Measurements from ENCODE around the gene PPM1M.

The PPM1M gene

DNA sequence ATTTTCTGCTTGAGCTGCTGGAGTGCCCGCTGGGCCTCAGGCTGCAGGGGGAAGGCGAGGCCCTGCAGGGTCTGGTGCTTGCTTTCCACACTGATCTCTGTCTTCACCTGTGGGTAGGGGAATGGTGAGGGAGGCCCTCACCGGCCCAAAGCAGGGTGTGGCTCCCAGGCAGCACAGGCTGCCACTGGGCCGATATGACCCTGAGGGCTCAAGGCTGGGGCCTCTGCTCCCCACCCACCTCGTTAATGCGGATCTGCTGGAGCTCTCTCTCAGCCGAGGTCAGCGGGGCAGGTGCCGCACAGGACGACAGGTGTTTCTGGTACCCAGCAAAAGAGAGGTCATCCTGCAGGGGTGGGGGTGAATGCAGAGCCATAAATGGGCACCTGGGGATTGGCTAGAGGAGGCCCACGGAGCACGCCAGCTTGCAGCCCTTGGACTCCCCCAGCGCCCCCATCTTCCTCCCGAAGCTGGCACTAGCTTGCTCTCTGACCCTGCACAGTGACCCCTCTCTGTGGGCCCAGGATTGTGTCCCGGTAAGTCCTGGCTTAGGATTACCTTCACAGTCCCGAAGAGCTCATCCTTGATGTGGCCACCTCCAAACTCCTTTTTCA, 14.6 kb upstream of the PPM1M start:
- DNase-seq (ENCODE audit: low spot score): no peak

DNA sequence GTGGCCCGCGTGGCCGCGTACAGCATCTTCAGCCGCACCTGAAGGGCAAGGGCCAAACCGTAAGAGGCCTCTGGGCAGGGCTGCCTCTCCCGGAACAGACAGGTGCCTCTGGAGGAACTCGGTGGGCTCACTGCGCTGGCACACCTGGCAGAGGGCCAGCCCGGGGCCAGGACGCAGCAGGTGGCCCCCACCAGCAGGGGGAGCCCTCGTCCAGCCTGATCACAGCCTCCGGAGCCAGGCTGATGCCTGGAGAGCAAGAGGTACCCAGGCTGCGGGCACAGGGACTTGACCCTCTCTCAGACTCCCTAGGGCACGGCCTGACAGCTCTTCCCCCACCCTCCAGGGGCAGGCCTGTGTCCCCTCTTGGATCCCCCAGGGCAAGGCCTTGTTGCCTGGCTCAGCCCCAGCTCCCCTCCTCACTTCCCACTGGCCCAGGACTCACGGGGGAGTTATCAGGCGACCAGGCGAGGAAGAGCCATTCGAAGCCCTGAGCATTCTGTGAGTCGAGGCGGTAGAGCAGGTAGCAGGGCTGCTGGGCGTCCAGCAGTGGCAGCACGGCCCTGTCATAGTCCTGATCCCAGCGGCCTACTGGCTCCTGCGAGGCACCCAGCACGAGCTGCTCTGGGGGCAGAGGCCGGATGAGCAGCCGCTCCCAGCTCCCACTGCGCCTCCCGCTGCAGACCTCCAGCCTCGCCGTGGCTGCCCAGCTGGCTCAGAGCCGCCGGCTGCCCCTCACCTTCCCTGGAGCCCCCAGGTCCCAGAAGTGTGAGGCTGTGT, 13.9 kb upstream of the PPM1M start:
- DNase-seq (ENCODE audit: low spot score): no peak

DNA sequence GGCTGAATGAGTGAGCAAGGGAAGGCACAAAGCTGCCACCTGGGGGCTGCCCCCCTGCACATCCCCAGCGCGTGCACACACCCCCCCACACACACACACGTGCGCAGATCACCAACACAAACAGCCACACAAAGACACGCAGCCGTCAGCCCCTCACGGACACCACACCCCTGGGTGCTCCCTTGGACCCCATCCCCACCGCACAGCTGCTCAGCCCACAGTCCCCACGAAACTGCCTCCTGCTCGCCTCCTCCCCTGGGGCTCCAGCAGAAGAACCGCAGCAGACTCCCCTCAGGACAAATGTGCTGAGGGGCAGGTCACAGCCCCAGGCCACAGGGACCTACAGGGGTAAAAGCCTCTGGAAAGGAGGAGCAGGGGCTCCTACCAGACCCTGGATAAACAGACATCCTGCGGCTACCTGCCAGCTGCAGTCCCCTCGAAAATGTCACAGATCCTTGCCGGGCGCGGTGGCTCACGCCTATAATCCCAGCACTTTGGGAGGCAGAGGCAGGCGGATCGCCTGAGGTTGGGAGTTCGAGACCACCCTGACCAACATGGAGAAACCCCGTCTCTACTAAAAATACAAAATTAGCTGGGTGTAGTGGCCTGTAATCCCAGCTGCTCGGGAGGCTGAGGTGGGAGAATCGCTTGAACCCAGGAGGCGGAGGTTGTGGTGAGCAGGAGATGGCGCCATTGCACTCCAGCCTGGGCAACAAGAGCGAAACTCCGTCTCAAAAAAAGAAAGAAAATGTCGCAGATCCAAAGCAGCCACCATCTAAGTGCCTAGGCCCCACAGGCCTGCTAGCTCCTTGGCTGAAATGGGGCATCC, 13.1 kb upstream of the PPM1M start:
- DNase-seq (ENCODE audit: low spot score): no peak

DNA sequence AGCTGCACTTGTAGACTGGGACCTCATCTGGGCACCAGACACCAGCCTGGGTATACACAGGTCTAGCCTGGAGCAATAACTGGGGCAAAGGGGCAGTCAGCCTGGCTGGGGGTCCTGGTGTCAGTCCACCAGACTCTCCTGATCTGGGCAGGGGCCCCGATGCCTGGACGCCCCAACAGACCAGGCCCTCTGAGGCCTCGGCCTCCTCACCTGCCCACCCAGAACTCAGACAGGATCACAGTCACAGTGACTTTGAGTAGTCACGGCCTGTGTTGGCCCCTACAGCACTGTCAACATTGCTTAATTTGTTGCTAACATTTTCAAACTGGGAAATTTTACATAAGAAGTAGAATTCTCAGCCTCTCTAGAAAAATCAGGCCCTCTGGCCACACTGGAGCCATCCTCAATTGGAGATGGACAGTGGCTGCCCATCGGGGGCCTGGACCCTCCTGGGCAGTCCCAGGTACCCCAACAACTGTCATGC, 12.4 kb upstream of the PPM1M start:
- no peak for DNase-seq (ENCODE audit: low spot score)

DNA sequence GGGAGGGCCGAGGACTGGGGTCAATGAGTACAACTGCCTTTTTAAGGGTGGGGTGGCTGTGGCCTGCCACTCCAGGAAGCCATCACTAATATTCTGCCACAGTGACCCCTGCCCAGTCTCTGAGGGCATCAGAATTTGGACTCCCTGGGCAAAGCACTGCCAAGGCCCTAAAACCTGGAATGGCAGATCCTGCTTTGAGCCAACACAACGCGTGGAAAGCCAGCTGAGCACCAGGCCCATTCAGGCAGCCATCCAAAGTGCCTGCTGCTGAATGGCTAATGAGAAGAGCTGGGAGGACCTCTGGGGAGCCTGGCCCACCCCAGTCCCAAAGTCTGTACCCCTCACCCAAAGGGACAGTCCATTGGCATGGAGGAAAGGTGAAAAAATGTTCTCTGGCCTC, 11.6 kb upstream of the PPM1M start:
- DNase-seq (ENCODE audit: low spot score): peak; percentile 64

DNA sequence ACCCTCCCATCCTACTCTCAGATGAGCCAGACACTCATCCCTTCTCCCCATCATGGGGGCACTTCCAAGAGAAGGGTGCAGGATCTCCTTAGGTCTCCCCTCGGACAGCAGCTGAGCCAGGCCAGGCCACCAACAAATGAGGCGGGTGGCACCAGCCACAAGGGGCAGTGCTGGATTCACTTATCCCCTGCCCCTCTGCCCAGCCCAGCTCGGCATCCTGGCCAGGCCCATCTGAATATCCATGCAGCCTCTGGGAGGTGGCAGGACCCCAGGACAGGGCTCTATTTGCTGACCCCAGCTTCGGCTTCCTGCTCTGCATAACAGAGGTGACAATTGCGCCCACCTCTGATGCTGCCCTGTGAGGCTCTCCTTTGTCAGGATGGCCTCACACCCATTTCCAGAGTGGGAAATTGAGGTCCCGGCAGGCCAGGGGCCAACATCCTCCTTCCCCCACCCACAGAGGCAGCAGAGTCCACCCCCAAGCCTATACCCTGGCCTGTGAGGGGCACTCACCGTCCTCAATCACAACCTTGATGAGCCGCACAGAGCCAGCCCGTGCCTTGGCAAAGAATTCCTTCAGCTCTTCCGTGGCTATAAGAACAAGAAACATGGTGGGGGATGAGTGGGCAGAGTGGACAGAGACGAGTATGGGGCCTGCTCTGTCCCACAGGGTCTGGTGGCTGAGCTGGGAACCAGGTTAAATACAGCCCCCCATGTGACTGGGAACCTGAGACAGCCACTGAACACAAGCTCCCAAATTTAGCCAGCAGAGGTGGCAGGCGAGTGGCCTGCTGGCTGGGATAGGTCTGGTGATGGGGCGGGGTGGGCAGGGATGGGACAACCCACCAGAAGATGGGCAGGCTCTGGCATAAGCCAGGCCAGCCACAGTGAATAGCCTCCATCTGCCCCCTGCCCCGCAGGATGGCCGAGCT, 10.8 kb upstream of the PPM1M start:
- no peak for DNase-seq (ENCODE audit: low spot score)

DNA sequence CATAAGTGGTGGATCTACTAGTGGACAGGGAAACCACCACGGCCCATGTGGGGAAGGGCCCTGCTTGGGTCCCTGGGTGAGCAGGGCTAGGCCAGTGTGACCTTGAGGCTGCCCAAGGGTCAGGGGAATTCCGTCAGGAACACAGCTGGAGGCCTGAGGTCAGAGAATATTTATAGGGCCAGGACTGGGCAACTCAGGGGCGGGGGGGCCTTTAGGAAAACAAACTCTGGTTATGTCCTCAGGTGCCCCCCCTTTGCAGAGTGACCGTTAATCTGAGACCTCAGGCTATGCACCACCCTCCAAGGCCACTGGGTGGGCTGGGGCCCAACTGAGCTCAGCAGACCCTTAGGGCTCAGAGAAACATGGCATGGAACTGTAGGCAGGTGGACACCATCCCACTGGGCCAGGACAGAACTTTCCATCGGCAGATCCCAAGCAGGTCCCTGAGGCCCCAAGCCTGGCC, 9.1 kb upstream of the PPM1M start:
- no peak for DNase-seq (ENCODE audit: low spot score)

DNA sequence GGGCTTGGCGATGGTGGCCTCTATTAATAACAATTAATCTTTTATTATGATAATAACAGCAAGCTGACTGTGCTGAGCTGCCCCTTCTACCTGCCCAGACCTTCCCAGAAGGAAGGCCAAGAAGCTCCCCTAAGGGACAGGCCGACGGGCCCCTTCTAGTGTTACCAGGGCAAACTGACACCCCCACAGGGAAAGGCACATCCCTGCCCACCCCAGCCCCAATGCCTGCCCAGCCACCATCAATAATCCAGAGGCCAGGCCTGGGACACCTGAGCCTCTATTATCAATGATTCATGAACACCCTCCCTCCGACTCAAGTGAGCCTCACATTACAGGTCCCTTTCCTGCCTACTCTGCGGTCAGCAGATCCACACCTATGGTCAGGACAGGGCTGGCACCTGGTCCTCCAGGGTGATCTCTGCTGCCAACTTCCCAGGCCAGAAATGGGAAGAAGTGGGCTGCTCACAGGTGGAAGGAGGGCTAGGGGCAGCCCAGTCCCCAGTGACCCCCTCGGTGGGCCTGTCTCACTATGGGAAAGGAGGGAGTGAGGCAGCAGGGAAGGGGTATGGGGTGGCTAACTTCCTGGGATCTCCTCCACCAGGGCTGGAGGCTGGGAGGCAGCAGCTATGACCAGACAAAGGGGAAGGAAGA, 8.4 kb upstream of the PPM1M start:
- no peak for DNase-seq (ENCODE audit: low spot score)

DNA sequence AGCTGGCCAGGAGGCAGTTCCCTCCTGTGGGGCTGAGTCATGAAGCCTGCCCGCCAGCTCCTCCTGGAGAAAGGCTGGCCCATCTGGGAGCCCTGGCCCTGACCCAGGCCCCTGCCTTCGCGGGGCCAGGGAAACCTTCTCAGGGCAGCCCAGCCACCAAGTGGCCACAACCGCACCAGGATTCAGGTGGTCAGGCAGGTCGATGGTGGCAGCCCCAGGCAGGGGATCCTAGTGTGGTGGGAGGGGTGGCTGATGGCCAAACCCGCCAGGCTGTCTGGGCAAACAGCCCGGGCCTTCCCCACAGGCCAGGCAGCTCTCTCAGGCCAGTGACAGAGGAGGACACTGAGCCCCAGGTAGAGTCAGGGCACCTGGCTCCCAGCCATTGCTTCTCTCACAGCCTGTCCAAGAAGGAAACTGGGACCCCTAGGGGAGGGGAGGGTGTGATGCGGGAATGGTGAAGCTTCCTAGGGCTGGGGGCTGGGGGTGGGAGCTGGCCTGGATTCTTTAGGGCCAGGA, 7.8 kb upstream of the PPM1M start:
- peak; percentile 92 for DNase-seq (ENCODE audit: low spot score)

DNA sequence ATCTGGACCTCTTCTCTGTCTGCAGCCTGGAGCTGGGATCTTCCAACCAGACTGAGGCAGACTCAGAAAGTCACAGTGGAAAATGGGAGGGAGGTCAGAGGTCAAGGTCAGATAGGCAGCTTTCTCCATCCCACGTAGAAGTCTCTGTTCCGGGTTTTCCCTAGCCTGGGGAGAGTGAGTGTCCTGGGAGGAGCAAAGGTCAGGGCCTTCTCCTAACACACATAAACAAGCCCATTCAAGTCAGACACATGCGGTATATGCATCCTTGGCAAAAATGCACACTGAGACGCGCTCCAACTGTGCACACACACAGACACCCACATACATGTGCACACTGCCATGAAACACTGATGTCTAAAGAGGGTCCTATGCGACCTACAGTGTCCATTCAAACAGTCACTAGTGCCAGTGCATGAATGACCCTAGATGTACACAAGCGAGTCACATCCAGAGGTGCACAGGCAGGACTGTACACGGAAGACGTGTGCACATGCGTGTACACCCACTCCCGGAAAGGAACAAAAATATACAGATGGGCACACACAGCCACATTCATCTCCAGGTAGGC, 7.3 kb upstream of the PPM1M start:
- no peak for DNase-seq (ENCODE audit: low spot score)

DNA sequence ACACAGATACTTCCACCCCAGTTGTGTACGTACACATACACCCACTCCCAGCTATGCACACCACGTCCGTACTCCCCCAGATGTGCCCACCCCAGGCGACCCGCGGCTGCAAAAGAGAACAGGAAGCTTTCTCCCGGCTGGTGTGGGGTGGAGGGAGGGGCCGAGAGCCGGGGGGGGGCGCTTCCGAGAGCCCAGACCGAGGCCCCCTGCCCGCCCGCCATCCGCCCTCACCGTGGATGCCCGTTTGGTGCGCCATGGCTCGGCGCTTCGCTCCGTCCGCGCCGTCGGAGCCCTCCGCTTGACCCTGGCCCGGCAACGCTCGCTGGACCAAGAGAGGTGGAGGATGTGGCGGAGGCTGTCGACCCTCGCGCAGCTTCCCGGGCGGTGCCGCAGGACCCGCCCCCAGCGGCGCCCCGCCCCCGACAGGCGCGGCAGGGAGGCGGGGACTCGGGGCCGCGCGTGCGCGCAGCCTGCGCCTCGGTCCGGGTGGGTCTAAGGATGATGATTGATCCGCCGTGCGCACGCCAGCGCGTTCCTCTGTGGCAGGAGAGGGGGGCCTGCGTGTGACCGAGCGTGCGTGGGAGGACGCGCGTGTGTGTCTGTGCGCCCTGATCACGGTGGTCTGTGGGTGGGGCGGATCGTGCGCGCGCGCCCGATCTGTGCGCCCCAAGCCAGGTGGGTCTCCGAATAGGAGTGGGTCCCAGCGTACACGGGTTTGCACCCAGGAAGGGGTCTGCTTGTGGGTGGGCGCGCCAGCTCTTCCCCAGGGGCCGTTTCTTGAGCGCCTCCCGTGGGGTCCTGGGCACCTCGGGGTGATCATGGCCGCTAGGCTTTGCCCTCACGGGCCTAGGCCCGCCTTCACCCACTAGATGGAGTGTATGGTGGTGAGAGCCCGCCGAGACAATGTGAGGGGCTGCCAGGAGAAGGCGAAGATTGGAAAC, 6.5 kb upstream of the PPM1M start, which contains the start of gene TWF2:
TSS of gene TWF2 (minus strand) at position 398 of the 941 bp plus-strand sequence. CDS start at position 256, 142 bp downstream.
- peak; percentile 71 for DNase-seq (ENCODE audit: low spot score)

DNA sequence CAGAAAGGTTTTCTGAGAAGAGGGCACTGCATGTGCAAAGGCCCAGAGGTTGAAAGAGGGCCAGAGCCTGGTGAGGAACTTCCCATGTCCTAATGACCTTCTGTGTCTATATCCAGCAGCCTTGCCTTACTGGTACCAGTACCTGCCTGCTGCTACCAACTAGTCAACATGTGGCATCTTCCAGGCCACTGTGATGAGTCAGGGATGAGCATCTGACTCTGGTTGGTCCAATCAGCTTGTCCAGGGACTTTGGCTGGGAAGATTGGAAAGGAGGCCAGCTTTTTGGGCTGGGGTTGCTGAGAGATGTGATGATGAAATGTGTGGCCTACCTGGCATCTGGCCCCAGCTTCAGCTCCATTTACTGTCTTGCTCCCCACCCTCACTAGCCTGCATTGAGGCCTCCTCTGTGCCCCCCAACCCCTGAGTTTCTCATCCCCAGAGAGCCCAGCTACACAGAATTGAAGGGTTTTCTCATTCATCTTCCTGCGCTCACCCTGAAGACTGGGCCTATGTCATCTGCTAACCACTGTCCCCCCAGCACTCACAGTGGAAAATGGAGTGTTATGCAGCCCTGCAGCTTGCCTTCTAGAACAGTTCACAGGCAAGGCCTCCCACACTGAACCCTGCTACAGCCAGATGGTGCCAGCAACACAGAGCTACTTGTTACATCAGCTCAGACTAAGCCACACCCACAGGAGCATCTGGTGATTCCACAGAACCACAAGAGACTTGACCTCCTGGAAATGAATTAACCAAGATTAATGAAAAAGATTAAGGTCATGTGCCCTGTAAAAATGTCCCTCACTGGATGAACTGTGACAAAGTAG, 5.3 kb upstream of the PPM1M start:
- DNase-seq (ENCODE audit: low spot score): peak; percentile 67

DNA sequence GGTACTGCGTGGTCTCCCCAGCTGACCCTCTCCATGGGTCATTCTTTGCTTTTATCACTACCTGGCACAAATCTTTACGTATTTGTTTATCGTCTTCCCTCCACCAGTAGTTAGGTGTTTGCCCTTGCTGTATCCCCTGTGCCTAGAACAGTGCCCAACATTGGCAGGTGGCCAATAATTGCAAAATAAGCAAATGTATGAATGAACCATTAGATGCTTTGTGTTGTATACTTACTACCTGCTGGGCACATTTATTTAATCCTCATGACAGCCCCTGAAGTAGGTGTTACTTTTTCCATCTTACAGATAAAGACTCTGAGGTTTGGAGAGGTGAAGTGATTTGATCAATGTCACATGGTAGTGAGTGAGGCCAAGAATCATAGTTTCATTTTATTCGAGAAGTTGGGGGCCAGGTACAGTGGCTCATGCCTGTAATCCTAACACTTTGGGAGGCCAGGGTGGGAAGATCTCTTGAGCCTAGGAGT, 4.6 kb upstream of the PPM1M start:
- DNase-seq (ENCODE audit: low spot score): no peak

DNA sequence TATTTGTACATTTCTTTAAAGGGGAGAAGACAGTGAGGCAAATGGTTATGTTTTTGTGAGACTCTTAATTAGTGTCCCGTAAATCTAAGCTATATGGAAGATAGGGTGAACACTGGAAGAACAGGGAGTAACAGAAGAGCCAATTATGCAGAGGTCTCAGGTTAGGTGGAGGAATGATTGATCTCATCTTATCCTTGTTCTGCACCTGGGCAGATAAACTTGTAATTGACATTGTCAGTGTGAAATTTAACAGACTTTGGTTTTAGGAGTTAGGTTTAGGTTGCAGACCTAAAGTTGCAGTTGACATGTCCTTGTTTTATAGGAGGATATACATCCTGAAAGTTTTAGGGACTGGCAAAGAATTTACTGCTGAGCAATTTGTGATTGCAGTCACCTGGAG, 3.5 kb upstream of the PPM1M start:
- DNase-seq (ENCODE audit: low spot score): no peak

DNA sequence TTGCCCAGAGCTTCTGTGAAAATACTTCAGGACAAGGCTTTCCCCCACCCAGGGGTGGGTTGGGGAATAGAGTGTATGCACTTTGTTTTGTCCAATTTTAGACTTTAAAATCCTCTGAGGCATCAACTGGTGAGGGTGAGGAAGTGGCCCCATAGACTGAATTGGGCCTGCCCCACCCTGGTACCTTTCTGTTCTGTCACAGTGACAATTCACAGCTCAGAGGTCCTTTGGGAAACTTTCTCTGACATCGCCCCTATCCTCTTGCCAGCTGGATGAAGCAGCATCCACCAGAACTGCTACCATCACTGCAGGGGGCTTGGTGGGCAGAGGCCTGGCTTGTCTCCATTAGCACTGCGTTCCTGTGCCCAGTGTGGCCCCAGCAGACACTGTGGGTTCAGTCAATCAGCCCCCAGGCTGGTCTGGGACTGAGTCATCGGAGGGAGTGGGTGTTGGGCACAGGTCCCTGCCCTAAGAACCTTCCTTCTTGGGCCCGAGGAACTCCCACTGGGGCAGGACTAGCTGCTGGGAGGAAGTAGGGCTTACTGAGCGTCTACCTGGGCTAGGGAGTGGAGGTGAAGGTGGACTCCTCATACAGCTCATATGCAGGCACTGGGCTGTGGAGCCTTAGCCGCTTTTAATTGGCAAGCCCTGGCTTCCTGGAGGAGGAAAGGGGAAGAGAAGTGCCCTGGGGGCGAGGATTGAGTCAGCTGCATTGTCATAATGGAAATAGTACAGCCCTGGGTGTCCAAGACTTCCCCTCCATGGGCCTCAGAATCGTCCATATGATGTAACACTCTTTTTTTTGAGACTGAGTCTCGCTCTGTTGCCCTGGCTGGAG, 1.5 kb upstream of the PPM1M start:
- DNase-seq (ENCODE audit: low spot score): no peak

DNA sequence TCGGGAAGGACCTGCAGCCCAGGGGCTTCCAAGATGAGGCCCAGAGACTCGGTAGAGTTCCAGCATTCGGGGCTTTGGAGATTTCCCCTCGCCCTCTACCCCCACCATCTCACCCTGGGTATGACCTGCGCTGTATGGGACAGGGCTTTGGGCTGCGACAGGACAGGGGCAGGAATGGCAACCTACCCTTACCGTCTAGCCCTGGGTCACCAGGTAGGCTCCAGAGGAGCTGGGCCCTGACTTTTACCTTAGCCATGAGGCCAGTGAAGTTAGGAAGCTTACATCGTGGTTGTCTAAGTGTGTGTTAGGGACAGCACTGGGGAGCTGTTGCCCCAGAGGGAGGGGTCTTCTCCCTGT, 683 bp downstream of the PPM1M start:
- DNase-seq (ENCODE audit: low spot score): no peak

DNA sequence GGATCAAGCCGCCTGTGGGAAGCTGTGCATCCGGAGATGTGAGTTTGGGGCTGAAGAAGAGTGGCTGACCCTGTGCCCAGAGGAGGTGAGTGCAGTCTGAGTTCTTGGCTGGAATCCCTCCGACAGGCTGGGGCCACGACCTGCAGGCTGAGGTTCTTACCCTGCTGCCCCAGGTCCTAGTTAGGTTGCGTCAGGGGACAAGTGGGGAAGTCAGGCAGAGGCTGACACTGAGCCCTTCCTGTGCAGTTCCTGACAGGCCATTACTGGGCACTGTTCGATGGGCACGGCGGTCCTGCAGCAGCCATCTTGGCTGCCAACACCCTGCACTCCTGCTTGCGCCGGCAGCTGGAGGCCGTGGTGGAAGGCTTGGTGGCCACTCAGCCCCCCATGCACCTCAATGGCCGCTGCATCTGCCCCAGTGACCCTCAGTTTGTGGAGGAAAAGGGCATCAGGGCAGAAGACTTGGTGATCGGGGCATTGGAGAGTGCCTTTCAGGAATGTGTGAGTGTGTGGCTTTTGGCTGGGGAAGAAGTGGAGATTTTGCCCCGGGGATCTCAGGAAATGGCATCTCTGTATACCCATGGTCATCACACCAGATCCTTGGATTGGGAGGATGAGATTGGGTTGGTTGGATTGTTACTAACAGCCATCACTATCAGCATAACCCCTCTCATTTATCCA, 1.3 kb downstream of the PPM1M start:
- no peak for DNase-seq (ENCODE audit: low spot score)
